Measurements from ENCODE around the gene TPPP3. TPM values are rescaled to one million over a fixed set of nuclear protein-coding genes. Genes with fewer than 3 reads are reported as not detected.

Gene TPPP3
- under 1 TPM in 1 of 2 donors, not detected in 1; under 0.01 TPM for total RNA-seq

DNA sequence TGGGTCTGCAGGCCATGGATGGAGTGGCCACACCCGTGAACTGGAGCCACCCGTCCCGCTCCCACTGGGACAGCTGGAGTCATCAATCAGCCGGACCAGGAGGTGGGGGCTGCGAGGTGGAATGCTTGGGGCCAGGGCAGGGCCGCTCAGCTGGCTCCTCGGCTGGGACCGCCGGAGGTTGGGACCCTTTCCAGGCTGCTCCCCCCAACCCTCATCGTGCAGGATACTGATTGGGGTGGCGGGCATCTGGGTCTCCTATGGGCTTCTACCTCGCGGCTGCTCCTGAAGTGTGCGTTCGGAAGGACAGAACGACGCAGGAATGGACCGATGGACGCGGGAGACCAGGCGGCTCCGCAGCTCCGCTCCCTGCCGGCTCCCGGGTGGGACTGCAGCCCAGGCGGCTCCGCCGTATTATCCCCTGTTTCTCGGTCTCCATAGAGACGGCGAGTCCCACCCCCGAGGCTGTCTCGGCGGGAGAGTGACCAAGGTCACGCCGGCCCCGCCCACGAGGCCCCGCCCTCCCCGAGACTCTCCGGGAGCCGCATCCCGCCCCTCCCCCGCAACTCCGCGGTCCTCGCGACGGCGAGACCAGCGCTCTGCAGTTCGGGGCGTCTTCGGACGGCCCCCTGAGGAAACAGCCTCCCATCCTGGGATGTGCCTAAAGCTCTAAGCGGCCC, at the start of gene TPPP3:
Gene TPPP3, minus strand, starts transcription at position 388 of the 677 bp plus-strand sequence. CDS start 2,387 bp downstream, outside the sequence.

DNA sequence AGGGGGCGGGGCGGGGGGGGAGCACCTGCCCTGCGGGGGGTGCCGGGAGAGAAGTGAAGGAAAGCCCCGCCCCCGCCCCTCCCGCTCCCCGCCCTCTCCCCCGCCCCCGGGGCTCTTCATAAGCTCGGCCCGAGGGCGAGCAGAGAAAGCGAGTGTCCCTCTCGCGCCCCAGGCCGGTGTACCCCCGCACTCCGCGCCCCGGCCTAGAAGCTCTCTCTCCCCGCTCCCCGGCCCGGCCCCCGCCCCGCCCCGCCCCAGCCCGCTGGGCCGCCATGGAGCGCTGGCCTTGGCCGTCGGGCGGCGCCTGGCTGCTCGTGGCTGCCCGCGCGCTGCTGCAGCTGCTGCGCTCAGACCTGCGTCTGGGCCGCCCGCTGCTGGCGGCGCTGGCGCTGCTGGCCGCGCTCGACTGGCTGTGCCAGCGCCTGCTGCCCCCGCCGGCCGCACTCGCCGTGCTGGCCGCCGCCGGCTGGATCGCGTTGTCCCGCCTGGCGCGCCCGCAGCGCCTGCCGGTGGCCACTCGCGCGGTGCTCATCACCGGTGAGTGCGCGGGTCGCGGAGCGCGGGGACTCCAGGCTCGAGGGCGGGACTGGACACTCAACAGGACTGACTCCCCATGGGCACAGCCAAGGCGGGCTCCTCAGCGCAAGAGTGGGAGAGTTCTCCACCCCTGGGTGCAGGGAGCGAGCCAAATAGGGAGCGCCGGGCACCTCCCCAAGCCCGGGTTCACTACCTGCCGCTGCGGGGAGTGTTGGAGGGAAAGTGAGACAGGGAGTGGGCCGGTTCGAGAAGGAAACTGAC, 37.9 kb upstream of the TPPP3 start, which contains the start of gene HSD11B2:
Gene HSD11B2, plus strand, starts transcription at position 145 of the 798 bp plus-strand sequence. Its CDS starts 128 bp downstream, at position 273.

GRCh38 chr16:67415872-67416793, 22.8 kb upstream of the TPPP3 start, which contains the start of gene ZDHHC1:
ZDHHC1 (minus strand) TSS chr16:67416477; CDS start chr16:67407775, 8,702 bp downstream.

Small RNA genes within 50 kb of the gene (small RNA-seq; reads per million reads assigned to genes)
- 0 reads per million in 2 donors for gene RNU1-123P

Other genes starting within 250 kb of the TPPP3 start
- 10 to 100 TPM; 11.3 to 14.8 TPM for gene B3GNT9, start 242.5 kb downstream of the TPPP3 start, total RNA-seq
- 10 to 100 TPM; 23.1 to 24.0 TPM for gene TRADD, start 233.6 kb downstream of the TPPP3 start, total RNA-seq
- 10 to 100 TPM; 11.3 to 13.8 TPM for gene FBXL8, start 233.5 kb downstream of the TPPP3 start, total RNA-seq
- 10 to 100 TPM; 27.6 to 66.4 TPM for gene HSF4, start 228.8 kb downstream of the TPPP3 start, total RNA-seq
- gene NOL3, start 223.0 kb downstream of the TPPP3 start, total RNA-seq = 10 to 100 TPM; 11.7 to 13.3 TPM
- gene MATCAP1, start 209.5 kb downstream of the TPPP3 start, total RNA-seq = 10 to 100 TPM; 16.0 to 16.2 TPM
- not detected for gene EXOC3L1, start 203.4 kb downstream of the TPPP3 start, total RNA-seq
- 10 to 100 TPM; 54.0 to 81.6 TPM for gene E2F4, start 201.3 kb downstream of the TPPP3 start, total RNA-seq
- under 1 TPM; under 0.01 to 0.33 TPM for gene ELMO3, start 194.4 kb downstream of the TPPP3 start, total RNA-seq
- gene TMEM208, start 166.4 kb downstream of the TPPP3 start, total RNA-seq = 10 to 100 TPM; 27.6 to 28.9 TPM
- gene FHOD1, start 146.0 kb downstream of the TPPP3 start, total RNA-seq = 10 to 100 TPM; 12.0 to 32.3 TPM
- under 1 TPM; 0.67 to 0.69 TPM for gene SLC9A5, start 144.5 kb downstream of the TPPP3 start, total RNA-seq
- gene PLEKHG4, start 114.0 kb downstream of the TPPP3 start, total RNA-seq = 10 to 100 TPM in 1 of 2 donors, 1 to 10 TPM in 1; 8.7 to 23.1 TPM
- under 1 TPM in 1 of 2 donors, not detected in 1; 0.33 TPM for gene KCTD19, start 66.8 kb downstream of the TPPP3 start, total RNA-seq
- gene LRRC36, start 66.7 kb downstream of the TPPP3 start, total RNA-seq = under 1 TPM in 1 of 2 donors, not detected in 1; 0.34 TPM
- gene ZDHHC1, start 23.0 kb upstream of the TPPP3 start, total RNA-seq = 1 to 10 TPM; 5.0 to 10.0 TPM
- gene HSD11B2, start 37.6 kb upstream of the TPPP3 start, total RNA-seq = under 1 TPM in 1 of 2 donors, not detected in 1; 0.33 TPM
- gene ATP6V0D1, start 87.7 kb upstream of the TPPP3 start, total RNA-seq = 100 to 1,000 TPM; 213 to 301 TPM
- not detected for gene AGRP, start 90.0 kb upstream of the TPPP3 start, total RNA-seq
- gene RIPOR1, start 135.3 kb upstream of the TPPP3 start, total RNA-seq = 10 to 100 TPM; 26.8 to 27.0 TPM
- gene CTCF, start 169.0 kb upstream of the TPPP3 start, total RNA-seq = 10 to 100 TPM; 22.4 to 31.0 TPM

Measured in melanocyte of skin (primary cell).